ENCODE data around the gene DYRK1A.
"Not testable (repeated sequence)": the region's sequence is repeated elsewhere in the genome, so short reads cannot be mapped to it uniquely, and the experiment has no call there.

DYRK1A gene

DNA sequence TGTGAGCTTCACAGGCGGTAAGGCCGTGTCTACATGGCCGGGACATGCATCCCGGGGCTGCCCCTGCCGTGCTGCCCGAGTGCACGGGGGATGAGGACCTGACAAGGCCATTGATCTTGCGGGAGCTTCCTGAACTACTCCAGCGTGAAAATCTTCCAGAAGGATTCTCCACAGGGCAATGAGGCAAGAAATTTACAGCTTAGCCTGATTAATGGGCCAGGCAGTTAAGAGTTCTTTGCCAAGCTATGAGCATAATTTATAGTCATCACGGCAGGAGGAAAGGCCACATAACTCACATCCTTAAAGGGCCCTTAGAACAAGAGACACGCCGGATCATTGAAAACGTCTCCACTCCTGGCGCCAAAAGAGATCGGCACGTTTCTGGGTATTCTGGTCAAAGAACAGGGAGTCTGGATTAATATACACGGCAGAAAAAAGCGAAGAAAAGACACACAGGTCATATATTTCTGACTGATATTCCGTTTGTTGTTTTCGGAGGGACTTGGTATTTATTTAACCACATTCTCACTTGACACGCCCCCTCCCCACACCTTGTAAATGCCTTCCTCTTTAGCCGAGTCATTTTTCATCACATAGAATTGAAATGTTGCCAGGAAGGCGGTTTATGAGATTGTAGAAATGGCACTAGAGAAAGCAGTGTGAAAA is 180.5 kb downstream of the DYRK1A start:
- DNase-seq (ENCODE audit: low spot score) = no peak
- TF ChIP-seq, protein P1, sequence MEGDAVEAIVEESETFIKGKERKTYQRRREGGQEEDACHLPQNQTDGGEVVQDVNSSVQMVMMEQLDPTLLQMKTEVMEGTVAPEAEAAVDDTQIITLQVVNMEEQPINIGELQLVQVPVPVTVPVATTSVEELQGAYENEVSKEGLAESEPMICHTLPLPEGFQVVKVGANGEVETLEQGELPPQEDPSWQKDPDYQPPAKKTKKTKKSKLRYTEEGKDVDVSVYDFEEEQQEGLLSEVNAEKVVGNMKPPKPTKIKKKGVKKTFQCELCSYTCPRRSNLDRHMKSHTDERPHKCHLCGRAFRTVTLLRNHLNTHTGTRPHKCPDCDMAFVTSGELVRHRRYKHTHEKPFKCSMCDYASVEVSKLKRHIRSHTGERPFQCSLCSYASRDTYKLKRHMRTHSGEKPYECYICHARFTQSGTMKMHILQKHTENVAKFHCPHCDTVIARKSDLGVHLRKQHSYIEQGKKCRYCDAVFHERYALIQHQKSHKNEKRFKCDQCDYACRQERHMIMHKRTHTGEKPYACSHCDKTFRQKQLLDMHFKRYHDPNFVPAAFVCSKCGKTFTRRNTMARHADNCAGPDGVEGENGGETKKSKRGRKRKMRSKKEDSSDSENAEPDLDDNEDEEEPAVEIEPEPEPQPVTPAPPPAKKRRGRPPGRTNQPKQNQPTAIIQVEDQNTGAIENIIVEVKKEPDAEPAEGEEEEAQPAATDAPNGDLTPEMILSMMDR (IDR thresholded peaks at IDR 0.05; ENCODE audit: extremely low read depth, missing control alignments) = no peak

DNA sequence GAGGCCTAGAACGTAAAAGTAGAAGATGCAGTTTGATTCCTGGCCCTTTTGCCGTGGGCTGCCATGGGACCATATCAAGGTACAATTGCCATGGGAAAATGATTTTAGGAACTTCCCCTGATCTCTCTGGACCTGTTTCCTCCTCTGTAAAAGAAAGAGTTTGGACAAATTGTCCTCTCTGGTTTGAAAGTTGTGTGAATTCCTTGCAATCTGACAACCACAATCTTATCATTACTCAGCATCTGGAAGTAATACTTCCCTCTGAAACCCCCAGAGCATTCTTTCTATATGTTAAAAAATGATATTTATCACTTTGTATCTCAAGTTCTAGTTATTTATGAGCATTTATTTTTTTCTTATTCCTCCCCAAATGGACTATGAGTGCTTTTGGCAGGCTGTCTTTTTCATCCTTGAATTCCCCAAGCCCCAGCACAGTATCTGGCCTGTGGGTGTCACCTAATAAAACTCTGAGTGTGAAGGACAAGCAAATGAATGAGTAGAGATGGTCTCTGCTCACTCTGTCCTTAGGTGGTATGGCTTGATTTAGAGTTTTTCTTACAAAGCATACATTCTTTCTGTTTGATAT is 181.1 kb downstream of the DYRK1A start:
- no peak for DNase-seq (ENCODE audit: low spot score)
- TF ChIP-seq, protein P1 (IDR thresholded peaks at IDR 0.05; ENCODE audit: extremely low read depth, missing control alignments) = no peak

DNA sequence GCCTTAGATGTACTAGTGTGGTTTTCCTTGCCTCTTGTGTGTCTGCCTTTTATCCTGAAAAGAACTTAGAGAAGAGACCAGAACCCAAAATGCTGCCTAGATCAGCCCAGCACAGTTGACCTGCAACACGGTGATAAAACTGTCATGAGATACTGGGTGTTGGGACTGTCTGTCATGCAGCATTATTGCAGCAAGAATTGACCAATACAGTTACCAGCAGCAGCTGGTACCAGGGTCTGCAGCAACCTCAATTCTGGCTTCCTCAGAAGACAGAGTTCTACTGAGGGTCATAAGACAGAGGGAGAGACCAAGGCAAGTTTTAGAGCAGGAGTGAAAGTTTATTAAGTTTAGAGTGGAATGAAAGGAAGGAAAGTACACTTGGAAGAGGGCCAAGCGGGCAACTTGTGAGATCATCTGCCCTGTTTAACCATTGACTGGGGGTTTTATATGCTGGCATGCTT is 182.0 kb downstream of the DYRK1A start:
- TF ChIP-seq, protein P1 (IDR thresholded peaks at IDR 0.05; ENCODE audit: extremely low read depth, missing control alignments) = no peak
- no peak for DNase-seq (ENCODE audit: low spot score)

DNA sequence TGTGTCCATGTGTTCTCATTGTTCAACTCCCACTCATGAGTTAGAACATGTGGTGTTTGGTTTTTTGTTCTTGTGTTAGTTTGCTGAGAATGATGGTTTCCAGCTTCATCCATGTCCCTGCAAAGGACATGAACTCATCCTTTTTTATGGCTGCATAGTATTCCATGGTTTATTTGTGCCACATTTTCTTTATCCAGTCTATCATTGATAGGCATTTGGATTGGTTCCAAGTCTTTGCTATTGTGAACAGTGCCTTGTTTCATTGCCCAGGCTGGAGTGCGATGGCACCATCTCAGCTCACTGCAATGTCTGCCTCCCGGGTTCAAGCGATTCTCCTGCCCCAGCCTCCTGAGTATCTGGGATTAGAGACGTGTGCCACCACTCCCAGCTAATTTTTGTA is 183.2 kb downstream of the DYRK1A start:
- not testable (repeated sequence) for DNase-seq (ENCODE audit: low spot score)

DNA sequence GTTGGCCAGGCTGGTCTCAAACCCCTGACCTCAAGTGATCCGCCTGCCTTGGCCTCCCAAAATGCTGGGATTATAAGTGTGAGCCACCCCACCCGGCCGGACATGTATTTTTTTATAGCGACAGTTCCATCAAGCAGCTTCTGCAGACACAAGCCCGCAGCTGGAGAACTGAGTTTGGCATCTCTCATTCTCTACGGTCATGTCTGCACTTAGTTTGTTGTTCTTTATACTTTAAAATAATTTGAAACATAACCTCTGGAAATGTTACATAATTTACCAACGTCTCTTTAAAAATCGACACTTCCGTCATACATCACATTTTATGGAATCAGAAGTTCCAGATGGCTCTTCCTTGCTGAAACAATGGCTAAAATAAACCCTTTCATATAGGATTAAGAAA is 183.6 kb downstream of the DYRK1A start:
- DNase-seq (ENCODE audit: low spot score) = no peak
- TF ChIP-seq, protein P1 (IDR thresholded peaks at IDR 0.05; ENCODE audit: extremely low read depth, missing control alignments) = no peak

DNA sequence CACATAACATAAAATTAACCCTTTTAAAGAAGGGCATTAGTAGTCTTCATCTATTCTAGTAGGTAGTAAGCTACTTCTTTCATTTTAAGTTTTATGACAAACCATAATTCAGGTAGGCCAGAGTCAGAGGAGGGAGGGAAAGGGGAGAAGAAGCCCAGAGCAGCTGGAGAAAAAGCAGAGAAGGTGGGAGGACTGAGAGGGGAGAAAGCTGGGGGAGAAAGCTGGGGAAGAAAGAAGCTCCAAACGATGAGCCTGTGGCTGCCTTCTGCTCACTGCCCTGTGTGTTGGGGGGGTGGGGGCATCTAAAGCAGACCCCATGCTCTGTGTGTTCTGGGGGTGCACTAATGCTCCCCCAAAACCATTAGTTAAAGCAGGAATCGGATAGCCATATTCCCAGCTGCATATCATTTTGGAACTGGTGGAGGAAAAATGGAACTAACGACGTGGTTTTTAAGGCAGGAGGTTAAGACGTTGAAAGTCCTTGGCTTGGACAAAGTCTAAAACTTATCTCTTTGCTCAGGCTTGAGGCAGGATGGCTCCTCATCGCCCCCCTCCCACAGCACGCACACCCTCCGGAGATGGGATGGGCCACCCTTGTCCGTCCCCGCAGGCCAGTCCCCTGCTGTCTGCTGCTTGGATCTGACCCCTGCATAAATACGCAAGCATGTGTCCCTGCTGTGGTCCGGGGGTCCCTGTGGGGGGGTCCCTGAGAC is 184.2 kb downstream of the DYRK1A start:
- no peak for DNase-seq (ENCODE audit: low spot score)
- TF ChIP-seq, protein P1 (IDR thresholded peaks at IDR 0.05; ENCODE audit: extremely low read depth, missing control alignments) = no peak

DNA sequence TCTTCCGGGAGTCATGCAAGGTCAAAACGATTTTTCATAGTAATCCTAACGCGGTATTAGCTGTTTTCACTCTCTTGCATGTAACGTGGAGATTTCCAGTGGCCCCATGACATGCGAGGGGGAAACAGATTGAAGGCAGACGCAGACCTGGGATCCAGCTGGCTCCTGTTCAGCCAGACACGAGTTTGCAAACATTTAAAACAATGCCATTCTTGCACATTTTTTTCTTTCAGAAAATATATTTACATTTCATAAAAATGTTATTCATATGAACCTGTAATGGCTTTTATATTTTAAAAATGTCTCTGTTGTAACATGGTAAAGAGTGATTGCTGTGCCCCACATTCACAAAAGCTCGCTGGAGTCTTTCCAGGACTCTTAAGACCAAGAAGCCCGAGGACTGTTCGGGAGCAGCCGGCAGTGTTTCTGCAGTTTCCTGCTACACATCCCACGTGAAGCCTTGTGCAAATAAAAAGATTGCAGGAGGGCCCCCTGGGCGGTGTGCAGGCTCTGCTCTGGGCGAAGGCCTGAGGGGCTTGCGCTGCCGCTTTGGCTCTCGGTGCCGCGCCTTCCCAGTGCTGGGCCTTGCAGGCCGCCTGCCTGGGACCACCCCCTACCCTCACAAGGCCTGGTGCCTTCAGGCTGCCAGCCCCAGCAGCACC is 184.9 kb downstream of the DYRK1A start:
- TF ChIP-seq, protein P1 (IDR thresholded peaks at IDR 0.05; ENCODE audit: extremely low read depth, missing control alignments) = no peak
- DNase-seq (ENCODE audit: low spot score) = no peak

Measured in GM20000 (cell line).